HG03342 (cell line): ENCODE measurements around the gene CABLES1.
"Not testable (repeated sequence)": the region's sequence is repeated elsewhere in the genome, so short reads cannot be mapped to it uniquely, and the experiment has no call there.

ENCODE experiments used
- ATAC-seq: cut with Tn5 transposase; IDR thresholded peaks from one replicate; pipeline ENCODE4 v1.9.1; 2021; ENCODE audit warnings: mild to moderate bottlenecking, moderate library complexity; ENCODE audit not compliant: unreplicated experiment

CABLES1 gene

GRCh38 chr18:23141104-23141999 is 6.1 kb downstream of the CABLES1 start:
- no peak for ATAC-seq

- no peak for ATAC-seq
Observed at GRCh38 chr18:23142251-23142929, 7.1 kb downstream of the CABLES1 start.

DNA sequence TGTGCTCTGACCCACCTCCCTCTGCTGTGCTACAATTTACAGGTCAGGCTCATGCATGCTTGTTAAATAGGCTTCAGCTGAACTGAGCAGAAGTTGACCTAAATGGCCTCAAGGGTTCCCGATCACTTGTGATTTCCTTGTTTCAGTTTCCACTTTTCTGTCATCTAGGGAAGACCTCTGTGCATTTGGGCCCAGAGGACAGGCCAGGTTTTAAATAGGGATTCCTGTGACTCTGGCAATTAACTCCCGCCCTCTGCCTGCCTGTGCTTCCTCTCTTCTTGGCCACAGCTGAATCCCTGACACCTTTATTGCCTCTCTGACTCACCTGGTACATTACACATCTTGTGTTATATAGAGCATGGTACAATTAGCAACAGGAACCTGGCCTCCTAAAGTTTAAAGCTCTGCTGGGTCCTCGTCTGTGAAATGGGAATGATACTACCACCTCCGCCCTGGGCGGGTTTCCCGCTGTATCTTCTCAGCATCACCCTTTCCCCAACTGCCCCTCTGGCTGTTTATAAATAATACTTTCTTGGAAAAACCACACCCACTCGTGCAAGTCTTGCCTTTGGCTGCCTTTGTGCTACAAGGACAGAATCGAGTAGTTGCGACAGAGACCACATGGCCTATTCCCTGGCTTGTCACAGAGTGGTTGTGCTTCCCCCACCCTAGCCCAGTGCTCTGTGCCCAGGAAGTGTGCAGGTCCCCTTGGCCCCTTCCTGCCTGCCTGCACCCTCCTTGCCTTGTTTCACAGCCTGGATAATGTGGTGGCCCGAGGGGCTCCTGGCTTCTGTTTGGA is 7.9 kb downstream of the CABLES1 start:
- ATAC-seq: no peak

DNA sequence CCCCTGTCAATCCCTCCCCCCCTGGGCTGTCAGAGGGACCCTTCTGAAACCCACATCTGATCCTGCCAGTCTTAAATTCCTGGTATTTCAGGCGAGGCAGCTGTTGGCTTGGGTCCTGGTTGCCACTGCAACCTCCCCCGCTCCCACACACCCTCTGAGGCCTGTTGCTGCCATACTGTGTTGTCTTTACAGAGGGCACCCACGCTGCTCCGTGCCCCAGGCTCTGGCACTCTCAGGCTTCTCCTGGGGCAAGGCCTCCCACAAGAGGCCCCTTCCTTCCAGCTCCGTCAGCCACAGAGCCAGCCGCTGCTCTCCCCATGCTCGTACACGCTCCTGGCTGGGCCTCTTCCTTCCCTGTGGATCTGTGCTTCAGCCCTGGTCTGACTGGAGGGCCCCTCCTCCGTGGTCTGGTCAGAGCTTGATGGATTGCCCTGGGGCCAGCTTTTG is 8.6 kb downstream of the CABLES1 start:
- no peak for ATAC-seq

GRCh38 chr18:23144640-23145039 is 9.4 kb downstream of the CABLES1 start:
- no peak for ATAC-seq

DNA sequence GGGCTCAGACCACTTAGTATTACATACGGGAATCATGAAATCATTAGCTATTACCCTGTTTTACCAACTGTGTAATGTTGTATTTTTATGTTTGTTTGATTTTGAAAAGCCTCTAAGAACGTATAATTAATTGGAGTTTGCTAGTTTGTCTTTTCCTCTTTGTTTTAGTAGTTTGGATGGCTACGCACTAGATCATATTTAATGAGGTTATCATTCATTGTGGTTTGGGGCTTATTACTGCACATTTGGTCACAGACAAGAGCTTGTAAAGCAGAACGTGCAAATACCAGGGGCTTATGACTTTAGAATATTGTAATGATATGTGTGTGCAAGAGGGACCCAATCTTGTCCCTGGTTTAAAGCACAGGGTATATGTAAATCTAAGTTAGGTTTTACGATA is 10.3 kb downstream of the CABLES1 start:
- ATAC-seq: no peak

GRCh38 chr18:23146861-23147469 is 11.7 kb downstream of the CABLES1 start:
- ATAC-seq: no peak

GRCh38 chr18:23148382-23148781 is 13.1 kb downstream of the CABLES1 start:
- no peak for ATAC-seq

- no peak for ATAC-seq
Observed at GRCh38 chr18:23149570-23149969, 14.3 kb downstream of the CABLES1 start.

DNA sequence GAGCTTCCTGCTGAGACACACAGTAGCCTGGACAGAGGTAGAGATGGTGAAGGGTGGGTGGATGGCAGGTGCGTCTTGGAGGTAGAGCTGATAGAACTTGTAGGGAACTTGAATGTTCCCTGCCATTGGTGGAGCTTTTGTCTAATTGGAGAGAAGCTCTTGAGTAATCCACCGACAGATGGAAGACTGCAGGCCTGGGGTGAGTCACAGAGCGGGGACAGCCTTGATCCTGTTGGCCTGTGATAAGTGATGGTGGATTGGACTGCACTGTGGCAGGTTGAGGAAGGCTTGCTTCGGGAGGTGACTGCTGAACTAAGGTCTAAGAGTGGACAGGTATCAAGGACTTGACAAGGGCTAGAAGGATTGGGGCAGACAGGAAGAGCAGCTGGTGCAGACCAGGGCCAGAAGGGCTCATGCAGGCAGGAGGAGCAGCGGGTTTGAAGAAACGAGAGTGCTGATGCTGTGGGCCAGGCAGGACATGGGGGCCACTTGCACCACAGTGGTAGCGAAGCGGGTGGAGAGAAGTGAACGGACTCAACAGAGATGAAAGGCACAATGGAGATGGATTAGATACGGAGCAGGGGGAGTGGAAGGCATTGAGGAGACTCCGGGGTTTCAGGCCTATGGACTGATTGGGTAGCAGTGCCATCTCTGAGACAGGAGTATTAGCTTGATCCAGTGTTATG is 16.3 kb downstream of the CABLES1 start:
- ATAC-seq: no peak

DNA sequence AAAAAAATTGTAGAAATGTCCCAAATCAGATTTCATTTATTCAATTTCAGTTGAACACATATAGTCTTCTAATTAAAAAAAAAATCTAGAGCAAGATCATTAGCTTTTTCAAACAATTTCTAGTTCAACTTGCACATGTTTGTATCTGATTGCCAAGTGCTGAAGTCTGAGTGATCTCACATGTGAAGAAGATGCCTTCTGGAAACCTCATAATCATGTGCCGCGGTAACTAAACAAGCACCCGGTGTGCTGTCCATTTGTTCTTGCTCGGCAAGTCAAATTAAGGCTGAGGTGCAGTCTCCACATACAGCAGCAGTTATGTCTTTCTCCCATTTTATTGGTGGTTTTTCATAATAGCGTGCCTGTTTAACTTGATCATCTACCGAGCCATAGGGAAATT is 18.7 kb downstream of the CABLES1 start:
- no peak for ATAC-seq

DNA sequence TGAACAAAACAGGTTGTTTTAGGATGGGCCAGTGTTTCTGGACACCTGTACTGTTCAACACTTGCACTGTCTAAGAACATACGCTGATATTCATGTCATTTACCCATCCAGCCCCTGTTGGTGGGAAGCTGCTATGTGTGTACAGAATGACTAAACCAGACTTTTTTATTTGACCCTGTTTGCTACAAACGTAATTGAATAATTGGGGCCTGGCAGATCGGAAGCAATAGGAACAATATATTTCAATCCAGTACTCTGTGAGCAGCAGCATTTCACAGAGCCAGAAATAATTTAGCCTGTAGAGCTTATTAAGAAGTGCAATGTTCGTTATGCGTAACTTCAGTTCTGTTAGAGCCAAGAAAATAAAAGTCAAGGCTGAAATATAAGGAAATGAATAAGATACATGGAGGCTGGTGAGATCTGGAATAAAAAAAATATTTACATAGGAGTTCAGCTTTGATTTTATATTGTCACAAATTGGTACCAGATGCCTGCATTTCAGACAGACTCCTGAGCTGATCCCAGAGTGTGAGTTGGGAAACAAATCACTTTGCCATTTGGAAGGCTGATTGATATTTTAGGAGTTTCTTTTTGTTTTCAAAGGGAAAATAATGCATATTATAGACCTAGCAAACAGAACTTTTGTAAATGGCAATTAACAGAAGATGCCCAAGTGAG is 19.7 kb downstream of the CABLES1 start:
- ATAC-seq: no peak

GRCh38 chr18:23155537-23155936 is 20.3 kb downstream of the CABLES1 start:
- ATAC-seq: no peak

- ATAC-seq: no peak
Observed at GRCh38 chr18:23156134-23156533, 20.8 kb downstream of the CABLES1 start.

DNA sequence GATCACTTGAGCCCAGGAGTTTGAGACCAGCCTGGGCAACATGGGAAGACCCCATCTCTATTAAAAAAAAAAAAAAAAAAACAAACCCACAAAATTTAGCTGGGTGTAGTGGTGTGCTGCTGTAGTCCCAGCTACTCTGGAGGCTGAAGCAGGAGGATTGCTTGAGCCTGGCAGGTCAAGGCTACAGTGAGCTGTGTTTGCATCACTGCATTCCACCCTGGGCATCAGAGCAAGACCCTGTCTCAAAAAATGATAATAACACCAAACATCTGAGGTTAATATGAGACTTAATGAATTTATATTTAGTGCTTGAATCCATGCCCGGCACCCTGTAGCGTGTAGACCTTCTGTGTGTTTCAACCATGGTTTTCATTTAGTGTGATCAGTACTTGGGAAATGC is 22.8 kb downstream of the CABLES1 start:
- ATAC-seq: no peak

DNA sequence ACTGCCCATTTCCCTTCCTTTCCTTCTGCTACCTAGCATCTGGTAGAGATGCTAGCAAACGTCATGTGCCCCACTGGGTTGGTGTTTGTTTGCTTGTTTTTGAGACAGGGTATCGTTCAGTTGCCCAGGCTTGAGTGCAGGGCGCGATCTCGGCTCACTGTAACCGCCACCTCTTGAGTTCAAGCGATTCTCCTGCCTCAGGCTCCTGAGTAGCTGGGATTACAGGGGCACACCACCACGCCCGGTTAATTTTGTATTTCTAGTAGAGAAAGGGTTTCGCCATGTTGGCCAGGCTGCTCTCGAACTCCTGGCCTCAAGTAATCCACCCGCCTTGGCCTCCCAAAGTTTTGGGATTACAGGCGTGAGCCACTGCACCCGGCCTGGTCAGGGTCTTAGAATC is 23.6 kb downstream of the CABLES1 start:
- not testable (repeated sequence) for ATAC-seq

GRCh38 chr18:23159344-23159743 is 24.1 kb downstream of the CABLES1 start:
- no peak for ATAC-seq

DNA sequence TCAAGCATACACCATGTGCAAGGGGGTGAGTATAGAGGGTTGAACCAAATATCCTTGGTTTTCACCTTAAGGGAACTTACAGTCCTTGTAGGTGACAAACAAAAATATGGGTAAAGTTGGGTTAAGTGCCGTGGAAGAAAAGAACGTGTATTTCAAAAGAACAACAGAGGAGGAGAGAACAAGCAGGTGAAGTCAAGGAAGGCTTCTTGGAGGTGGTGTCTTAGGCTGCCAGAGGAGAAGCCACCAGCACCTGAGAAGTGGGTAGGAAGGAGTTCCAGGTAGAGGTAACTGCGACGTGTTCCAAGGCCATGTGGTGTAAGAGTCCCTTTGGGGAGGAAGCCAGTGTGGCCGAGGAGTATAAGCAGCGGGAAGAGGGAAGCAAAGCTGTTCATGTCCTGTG is 27.2 kb downstream of the CABLES1 start:
- no peak for ATAC-seq

- no peak for ATAC-seq
Observed at GRCh38 chr18:23163786-23164533, 28.7 kb downstream of the CABLES1 start.
